ENCODE measurements around the gene MTA1.

- no peak for TF ChIP-seq JUND (IDR thresholded peaks at IDR 0.05)
- TF ChIP-seq, protein P1, sequence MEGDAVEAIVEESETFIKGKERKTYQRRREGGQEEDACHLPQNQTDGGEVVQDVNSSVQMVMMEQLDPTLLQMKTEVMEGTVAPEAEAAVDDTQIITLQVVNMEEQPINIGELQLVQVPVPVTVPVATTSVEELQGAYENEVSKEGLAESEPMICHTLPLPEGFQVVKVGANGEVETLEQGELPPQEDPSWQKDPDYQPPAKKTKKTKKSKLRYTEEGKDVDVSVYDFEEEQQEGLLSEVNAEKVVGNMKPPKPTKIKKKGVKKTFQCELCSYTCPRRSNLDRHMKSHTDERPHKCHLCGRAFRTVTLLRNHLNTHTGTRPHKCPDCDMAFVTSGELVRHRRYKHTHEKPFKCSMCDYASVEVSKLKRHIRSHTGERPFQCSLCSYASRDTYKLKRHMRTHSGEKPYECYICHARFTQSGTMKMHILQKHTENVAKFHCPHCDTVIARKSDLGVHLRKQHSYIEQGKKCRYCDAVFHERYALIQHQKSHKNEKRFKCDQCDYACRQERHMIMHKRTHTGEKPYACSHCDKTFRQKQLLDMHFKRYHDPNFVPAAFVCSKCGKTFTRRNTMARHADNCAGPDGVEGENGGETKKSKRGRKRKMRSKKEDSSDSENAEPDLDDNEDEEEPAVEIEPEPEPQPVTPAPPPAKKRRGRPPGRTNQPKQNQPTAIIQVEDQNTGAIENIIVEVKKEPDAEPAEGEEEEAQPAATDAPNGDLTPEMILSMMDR (IDR thresholded peaks at IDR 0.05; ENCODE audit: low read depth, low read length, missing input control), result no peak
- no peak for TF ChIP-seq RAD21 (IDR thresholded peaks at IDR 0.05)
- TF ChIP-seq FOXA1 (IDR thresholded peaks at IDR 0.05), result no peak
- TF ChIP-seq, protein P2, sequence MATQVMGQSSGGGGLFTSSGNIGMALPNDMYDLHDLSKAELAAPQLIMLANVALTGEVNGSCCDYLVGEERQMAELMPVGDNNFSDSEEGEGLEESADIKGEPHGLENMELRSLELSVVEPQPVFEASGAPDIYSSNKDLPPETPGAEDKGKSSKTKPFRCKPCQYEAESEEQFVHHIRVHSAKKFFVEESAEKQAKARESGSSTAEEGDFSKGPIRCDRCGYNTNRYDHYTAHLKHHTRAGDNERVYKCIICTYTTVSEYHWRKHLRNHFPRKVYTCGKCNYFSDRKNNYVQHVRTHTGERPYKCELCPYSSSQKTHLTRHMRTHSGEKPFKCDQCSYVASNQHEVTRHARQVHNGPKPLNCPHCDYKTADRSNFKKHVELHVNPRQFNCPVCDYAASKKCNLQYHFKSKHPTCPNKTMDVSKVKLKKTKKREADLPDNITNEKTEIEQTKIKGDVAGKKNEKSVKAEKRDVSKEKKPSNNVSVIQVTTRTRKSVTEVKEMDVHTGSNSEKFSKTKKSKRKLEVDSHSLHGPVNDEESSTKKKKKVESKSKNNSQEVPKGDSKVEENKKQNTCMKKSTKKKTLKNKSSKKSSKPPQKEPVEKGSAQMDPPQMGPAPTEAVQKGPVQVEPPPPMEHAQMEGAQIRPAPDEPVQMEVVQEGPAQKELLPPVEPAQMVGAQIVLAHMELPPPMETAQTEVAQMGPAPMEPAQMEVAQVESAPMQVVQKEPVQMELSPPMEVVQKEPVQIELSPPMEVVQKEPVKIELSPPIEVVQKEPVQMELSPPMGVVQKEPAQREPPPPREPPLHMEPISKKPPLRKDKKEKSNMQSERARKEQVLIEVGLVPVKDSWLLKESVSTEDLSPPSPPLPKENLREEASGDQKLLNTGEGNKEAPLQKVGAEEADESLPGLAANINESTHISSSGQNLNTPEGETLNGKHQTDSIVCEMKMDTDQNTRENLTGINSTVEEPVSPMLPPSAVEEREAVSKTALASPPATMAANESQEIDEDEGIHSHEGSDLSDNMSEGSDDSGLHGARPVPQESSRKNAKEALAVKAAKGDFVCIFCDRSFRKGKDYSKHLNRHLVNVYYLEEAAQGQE (IDR thresholded peaks at IDR 0.05), result no peak
- TF ChIP-seq SP1 (IDR thresholded peaks at IDR 0.05), result no peak
- TF ChIP-seq TAF1 (conservative IDR thresholded peaks at IDR 0.05), result no peak
- no peak for TF ChIP-seq MAX (IDR thresholded peaks at IDR 0.05)
- TF ChIP-seq HNF4G (IDR thresholded peaks at IDR 0.05), result no peak
- TF ChIP-seq, protein P3, sequence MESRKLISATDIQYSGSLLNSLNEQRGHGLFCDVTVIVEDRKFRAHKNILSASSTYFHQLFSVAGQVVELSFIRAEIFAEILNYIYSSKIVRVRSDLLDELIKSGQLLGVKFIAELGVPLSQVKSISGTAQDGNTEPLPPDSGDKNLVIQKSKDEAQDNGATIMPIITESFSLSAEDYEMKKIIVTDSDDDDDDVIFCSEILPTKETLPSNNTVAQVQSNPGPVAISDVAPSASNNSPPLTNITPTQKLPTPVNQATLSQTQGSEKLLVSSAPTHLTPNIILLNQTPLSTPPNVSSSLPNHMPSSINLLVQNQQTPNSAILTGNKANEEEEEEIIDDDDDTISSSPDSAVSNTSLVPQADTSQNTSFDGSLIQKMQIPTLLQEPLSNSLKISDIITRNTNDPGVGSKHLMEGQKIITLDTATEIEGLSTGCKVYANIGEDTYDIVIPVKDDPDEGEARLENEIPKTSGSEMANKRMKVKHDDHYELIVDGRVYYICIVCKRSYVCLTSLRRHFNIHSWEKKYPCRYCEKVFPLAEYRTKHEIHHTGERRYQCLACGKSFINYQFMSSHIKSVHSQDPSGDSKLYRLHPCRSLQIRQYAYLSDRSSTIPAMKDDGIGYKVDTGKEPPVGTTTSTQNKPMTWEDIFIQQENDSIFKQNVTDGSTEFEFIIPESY (IDR thresholded peaks at IDR 0.05), result no peak
- no peak for TF ChIP-seq YY1 (IDR thresholded peaks at IDR 0.05)
- TF ChIP-seq GABPA (IDR thresholded peaks at IDR 0.05 in 1 of 2, conservative IDR thresholded peaks at IDR 0.05 in 1 of 2), result no peak
- no peak for TF ChIP-seq EGR1 (IDR thresholded peaks at IDR 0.05; ENCODE audit: low read depth in 2 of 2)
These were observed 19.6 kb downstream of the MTA1 start for GRCh38 chr14:105439179-105439578.
